HuH-7.5 (cell line): ENCODE data around the gene SURF6.
"Not testable (repeated sequence)": the region's sequence is repeated elsewhere in the genome, so short reads cannot be mapped to it uniquely, and the experiment has no call there.

Experiments
- DNase-seq: peaks from one replicate; pipeline ENCODE4 v3.0.0; 2011; ENCODE audit warnings: low spot score

Gene SURF6

DNA sequence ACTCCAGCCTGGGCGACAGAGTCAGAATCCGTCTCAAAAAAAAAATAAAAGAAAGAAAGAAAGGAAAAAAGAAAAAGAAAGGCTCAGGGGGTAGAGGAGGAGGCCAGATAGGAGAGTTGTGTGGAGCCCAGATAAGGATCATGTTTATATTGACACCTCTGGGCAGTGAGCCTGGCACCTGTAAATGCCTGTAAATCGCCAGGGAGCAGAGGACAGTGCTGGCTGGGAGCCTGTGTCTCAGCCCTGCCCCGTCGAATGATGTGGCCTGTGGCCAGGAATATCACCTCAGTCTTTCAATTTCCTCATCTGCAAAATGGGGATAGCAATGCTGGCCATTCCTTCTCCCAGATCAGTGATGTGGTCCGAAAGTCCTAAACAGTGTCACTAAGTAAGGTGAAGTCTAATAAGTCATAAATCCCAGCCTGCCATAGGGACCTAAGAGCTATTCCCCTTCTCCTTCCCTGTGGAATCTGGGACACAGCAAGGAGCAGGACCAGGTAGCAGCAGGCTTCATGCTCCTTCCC is 50.7 kb downstream of the SURF6 start:
- no peak for DNase-seq

GRCh38 chr9:133284362-133284761 is 51.6 kb downstream of the SURF6 start:
- DNase-seq, result no peak

GRCh38 chr9:133283255-133284032 is 52.5 kb downstream of the SURF6 start:
- not testable (repeated sequence) for DNase-seq

DNA sequence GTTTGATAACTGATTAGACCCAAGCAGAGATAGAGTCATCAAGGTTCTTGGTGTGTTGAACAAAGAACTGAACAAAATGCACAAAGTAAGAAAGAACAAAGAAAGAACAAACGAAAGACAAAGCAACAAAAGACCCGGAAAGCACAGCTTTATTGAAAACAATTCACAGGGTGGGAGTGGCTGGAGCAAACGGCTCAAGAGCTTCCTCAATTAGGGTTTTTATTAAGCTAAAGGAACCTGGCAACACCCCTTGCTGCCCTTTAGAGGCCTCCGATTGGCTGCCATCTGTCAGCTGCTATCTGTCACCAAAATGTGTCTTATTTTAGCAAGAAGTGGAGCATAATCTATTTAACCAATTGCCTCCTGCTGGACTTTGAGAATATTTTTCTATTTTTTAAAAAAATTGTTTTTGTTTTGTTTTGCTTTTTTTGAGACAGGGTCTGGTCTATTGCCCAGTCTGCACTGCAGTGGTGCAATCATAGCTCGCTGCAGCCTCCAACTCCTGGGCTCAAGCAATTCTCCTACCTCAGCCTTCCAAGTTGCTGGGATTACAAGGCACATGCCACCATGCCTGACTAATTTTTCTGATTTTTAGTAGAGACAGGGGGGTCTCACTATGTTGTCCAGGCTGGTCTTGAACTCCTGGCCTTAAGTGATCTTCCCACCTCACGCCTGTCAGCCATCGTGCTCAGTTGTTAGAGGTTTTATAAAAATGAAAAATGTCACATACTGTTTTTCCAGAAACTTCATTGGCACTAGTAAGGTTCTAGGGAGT is 53.3 kb downstream of the SURF6 start:
- no peak for DNase-seq

DNA sequence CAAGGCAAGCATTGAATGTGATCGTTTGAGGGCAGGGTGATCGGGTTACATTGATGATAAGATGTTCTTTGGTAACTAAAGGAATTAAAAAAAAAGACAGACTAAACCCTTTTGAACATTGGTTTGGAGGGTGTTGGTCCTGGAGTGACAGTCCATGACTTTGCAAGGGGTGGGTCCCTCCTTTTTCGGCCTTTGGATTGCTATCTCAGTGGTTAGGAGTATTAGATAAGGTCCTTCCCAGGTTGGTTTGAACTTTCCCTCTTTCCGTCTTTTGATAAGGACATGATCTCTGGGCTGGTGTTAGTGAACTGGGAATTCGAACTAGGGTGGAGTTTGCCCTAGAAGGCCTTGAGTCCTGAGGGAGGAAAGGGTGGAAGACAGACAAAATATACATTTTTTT is 55.6 kb downstream of the SURF6 start:
- DNase-seq, result no peak
